SJCRH30 (cell line): Measurements from ENCODE around the gene FAAP100. TPM values are rescaled to one million over a fixed set of nuclear protein-coding genes. Genes with fewer than 3 reads are reported as not detected.
A peak's percentile ranks its signal among the peaks of the same experiment; 100 is the strongest.

ENCODE experiments used
- DNase-seq, 2 experiments: peaks; one replicate each; pipeline ENCODE4 v3.0.0-alpha.2; 2015 to 2020
- H3K27ac ChIP-seq: fragments of 250-450 bp; sonication (Bioruptor Pico); 2 replicates; pipeline ENCODE4 v1.5.1; 2020; ENCODE audit warnings: mild to moderate bottlenecking, moderate library complexity
- H3K27me3 ChIP-seq: fragments of 250-450 bp; sonication (Bioruptor Pico); 2 replicates; pipeline ENCODE4 v1.5.1; 2020; ENCODE audit warnings: mild to moderate bottlenecking, moderate library complexity
- H3K36me3 ChIP-seq: fragments of 250-450 bp; sonication (Bioruptor Pico); 2 replicates; pipeline ENCODE4 v1.5.1; 2020; ENCODE audit warnings: mild to moderate bottlenecking, moderate library complexity
- H3K4me1 ChIP-seq: fragments of 250-450 bp; sonication (Bioruptor Pico); 2 replicates; pipeline ENCODE4 v1.5.1; 2020; ENCODE audit warnings: mild to moderate bottlenecking, moderate library complexity
- H3K4me3 ChIP-seq: fragments of 250-450 bp; sonication (Bioruptor Pico); 2 replicates; pipeline ENCODE4 v1.5.1; 2020; ENCODE audit warnings: mild to moderate bottlenecking, moderate library complexity
- H3K9me3 ChIP-seq: fragments of 250-450 bp; sonication (Bioruptor Pico); replicated peaks from 2 replicates; pipeline ENCODE4 v1.5.1; 2020; ENCODE audit warnings: mild to moderate bottlenecking, moderate library complexity
- total RNA-seq: library from RNA; depleted of rRNA; stranded (reverse); fragments of >200 nt; shearing (Covaris generic); gene quantifications from 2 replicates; pipeline ENCODE4 v1.2.3, GENCODE V29; 2014

Gene FAAP100
- total RNA-seq, 1 experiment from 2014 or later: 60.7 TPM

- H3K27ac ChIP-seq: no peak overlapping the region
- H3K27me3 ChIP-seq: no peaks in the 10 kb centered on the region
- H3K4me1 ChIP-seq: peaks cover 9% of the 10 kb centered on the region; the same call in 1 of the 2 replicates
- no peak for DNase-seq
- peak overlapping the region; percentile 83 for H3K4me3 ChIP-seq
- no peaks in the 10 kb centered on the region for H3K9me3 ChIP-seq
- H3K36me3 ChIP-seq: peaks cover 34% of the 10 kb centered on the region
Measured at GRCh38 chr17:81550830-81551457, 1.2 kb downstream of the FAAP100 start.

- Histone ChIP-seq H3K27me3 (no peaks in the 10 kb centered on the region), H3K27ac (no peak overlapping the region), H3K4me3 (no peak overlapping the region), H3K9me3 (no peaks in the 10 kb centered on the region), H3K4me1 (peaks cover 9% of the 10 kb centered on the region; the same call in 1 of the 2 replicates), H3K36me3 (peaks cover 39% of the 10 kb centered on the region)
- no peak for DNase-seq
Measured at GRCh38 chr17:81550285-81550684, 1.9 kb downstream of the FAAP100 start.

- H3K36me3 ChIP-seq: peaks cover 44% of the 10 kb centered on the region
- H3K4me1 ChIP-seq: peaks cover 9% of the 10 kb centered on the region; the same call in 1 of the 2 replicates
- H3K27ac ChIP-seq: no peak overlapping the region
- H3K9me3 ChIP-seq: no peaks in the 10 kb centered on the region
- H3K27me3 ChIP-seq: no peaks in the 10 kb centered on the region
- no peak for DNase-seq
- H3K4me3 ChIP-seq: no peak overlapping the region
Measured at GRCh38 chr17:81549826-81550225, 2.3 kb downstream of the FAAP100 start.

- Histone ChIP-seq H3K4me1 (peaks cover 9% of the 10 kb centered on the region; the same call in 1 of the 2 replicates), H3K36me3 (peaks cover 50% of the 10 kb centered on the region)
Measured at GRCh38 chr17:81549031-81549557, 3.1 kb downstream of the FAAP100 start.

GRCh38 chr17:81547614-81547982, 4.6 kb downstream of the FAAP100 start:
- H3K36me3 ChIP-seq: peaks cover 59% of the 10 kb centered on the region
- no peaks in the 10 kb centered on the region for H3K9me3 ChIP-seq
- no peak overlapping the region for H3K4me3 ChIP-seq
- H3K27me3 ChIP-seq: no peaks in the 10 kb centered on the region
- DNase-seq: no peak
- peaks cover 6% of the 10 kb centered on the region; the same call in 1 of the 2 replicates for H3K4me1 ChIP-seq
- H3K27ac ChIP-seq: no peak overlapping the region

More at GRCh38 chr17:81549031-81549557, 3.1 kb downstream of the FAAP100 start:
- Histone ChIP-seq H3K27me3 (no peaks in the 10 kb centered on the region), H3K27ac (no peak overlapping the region), H3K9me3 (no peaks in the 10 kb centered on the region), H3K4me3 (no peak overlapping the region)
- DNase-seq: no peak

GRCh38 chr17:81546906-81547613, 5.1 kb downstream of the FAAP100 start:
- no peak for DNase-seq
- Histone ChIP-seq H3K27me3 (no peaks in the 10 kb centered on the region), H3K27ac (no peak overlapping the region), H3K9me3 (no peaks in the 10 kb centered on the region), H3K4me3 (no peak overlapping the region), H3K36me3 (peaks cover 59% of the 10 kb centered on the region), H3K4me1 (peaks cover 6% of the 10 kb centered on the region; the same call in 1 of the 2 replicates)

- Histone ChIP-seq H3K27me3 (no peaks in the 10 kb centered on the region), H3K27ac (no peak overlapping the region), H3K36me3 (peaks cover 59% of the 10 kb centered on the region), H3K9me3 (no peaks in the 10 kb centered on the region), H3K4me3 (no peak overlapping the region), H3K4me1 (no peaks in the 10 kb centered on the region)
- DNase-seq: no peak
Measured at GRCh38 chr17:81545160-81545949, 6.8 kb downstream of the FAAP100 start.

- Histone ChIP-seq H3K27ac (no peak overlapping the region), H3K4me3 (no peak overlapping the region), H3K27me3 (no peaks in the 10 kb centered on the region), H3K4me1 (peaks cover 3% of the 10 kb centered on the region; the same call in 1 of the 2 replicates), H3K9me3 (no peaks in the 10 kb centered on the region), H3K36me3 (peaks cover 59% of the 10 kb centered on the region)
- DNase-seq: no peak
Measured at GRCh38 chr17:81544281-81544974, 7.7 kb downstream of the FAAP100 start.

- peaks cover 55% of the 10 kb centered on the region for H3K36me3 ChIP-seq
Measured at GRCh38 chr17:81543756-81544155, 8.4 kb downstream of the FAAP100 start.

GRCh38 chr17:81543339-81543675, 8.8 kb downstream of the FAAP100 start:
- peaks cover 51% of the 10 kb centered on the region for H3K36me3 ChIP-seq
- H3K27ac ChIP-seq: no peak overlapping the region
- H3K9me3 ChIP-seq: no peaks in the 10 kb centered on the region
- peaks cover 14% of the 10 kb centered on the region for H3K4me1 ChIP-seq
- H3K4me3 ChIP-seq: no peak overlapping the region
- H3K27me3 ChIP-seq: no peaks in the 10 kb centered on the region
- no peak for DNase-seq

More at GRCh38 chr17:81543756-81544155, 8.4 kb downstream of the FAAP100 start:
- peaks cover 9% of the 10 kb centered on the region for H3K4me1 ChIP-seq
- no peaks in the 10 kb centered on the region for H3K9me3 ChIP-seq
- no peaks in the 10 kb centered on the region for H3K27me3 ChIP-seq
- no peak overlapping the region for H3K4me3 ChIP-seq
- H3K27ac ChIP-seq: no peak overlapping the region
- no peak for DNase-seq

- Histone ChIP-seq H3K36me3 (peaks cover 47% of the 10 kb centered on the region), H3K9me3 (no peaks in the 10 kb centered on the region), H3K27ac (no peak overlapping the region), H3K4me1 (peaks cover 20% of the 10 kb centered on the region), H3K27me3 (no peaks in the 10 kb centered on the region), H3K4me3 (no peak overlapping the region)
- no peak for DNase-seq
Measured at GRCh38 chr17:81542431-81543338, 9.5 kb downstream of the FAAP100 start.

GRCh38 chr17:81541123-81541522, 11.0 kb downstream of the FAAP100 start:
- Histone ChIP-seq H3K27me3 (no peaks in the 10 kb centered on the region), H3K36me3 (peaks cover 33% of the 10 kb centered on the region), H3K9me3 (no peaks in the 10 kb centered on the region), H3K4me3 (no peak overlapping the region), H3K27ac (no peak overlapping the region), H3K4me1 (peaks cover 28% of the 10 kb centered on the region)
- DNase-seq: no peak

GRCh38 chr17:81540676-81541027, 11.5 kb downstream of the FAAP100 start:
- DNase-seq: no peak
- peaks cover 28% of the 10 kb centered on the region for H3K36me3 ChIP-seq

More at GRCh38 chr17:81540676-81541027, 11.5 kb downstream of the FAAP100 start:
- Histone ChIP-seq H3K27me3 (no peaks in the 10 kb centered on the region), H3K4me3 (no peak overlapping the region), H3K9me3 (no peaks in the 10 kb centered on the region), H3K4me1 (peaks cover 28% of the 10 kb centered on the region), H3K27ac (no peak overlapping the region)
